ENCODE measurements around the gene CDH18.

The CDH18 gene

DNA sequence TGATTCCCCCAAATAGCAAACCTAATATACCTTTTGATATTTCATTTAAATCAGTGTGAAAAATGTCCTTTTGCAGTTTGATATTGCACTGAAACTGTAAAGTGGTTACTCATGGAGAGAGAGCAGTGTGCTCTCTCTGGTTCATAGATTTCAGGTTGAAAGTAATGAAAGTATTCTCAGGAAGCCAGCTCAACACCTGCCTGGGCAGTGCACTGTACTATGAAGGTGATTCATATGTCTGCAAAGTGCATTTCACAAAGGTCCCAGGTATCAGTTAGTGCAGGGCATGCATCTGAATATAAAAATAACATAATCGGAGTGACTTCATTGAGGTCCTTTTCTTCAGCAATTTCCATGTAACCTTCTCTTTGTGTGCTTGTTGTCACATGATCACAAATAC lies 274.3 kb downstream of the CDH18 start:
- DNase-seq = no peak

DNA sequence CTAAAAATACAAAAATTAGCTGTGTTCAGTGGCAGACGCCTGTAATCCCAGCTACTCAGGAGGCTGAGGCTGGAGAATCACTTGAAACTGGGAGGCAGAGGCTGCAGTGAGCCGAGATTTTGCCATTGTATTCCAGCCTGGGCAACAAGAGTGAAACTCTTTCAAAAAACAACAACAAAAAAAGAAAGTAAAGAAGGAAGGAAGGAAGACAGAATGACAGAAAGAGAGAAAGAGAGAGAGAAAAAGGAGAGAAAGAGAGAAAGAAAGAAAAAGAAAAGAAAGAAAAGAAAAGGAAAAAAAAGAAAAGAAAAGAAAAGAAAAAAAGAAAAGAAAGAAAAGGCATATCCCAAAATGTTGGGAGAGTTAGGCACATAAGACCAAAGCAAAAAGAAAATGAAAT lies 278.6 kb downstream of the CDH18 start:
- DNase-seq = no peak

DNA sequence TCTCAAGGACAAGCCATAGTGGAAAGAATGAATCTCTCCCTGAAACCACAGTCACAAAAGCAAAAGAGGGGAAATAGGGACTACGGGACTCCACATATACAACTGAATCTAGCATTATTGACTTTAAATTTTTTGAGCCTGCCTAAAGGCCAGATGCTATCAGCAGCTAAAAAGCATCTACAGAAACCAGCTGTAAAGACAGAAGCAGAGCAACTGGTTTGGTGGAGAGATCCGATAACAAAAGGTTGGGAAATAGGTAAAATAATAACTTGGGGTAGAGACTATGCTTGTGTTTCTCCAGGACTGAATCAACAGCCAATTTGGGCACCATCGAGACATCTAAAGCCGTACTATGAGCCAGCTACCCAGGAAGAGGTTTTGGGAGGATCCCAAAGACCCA lies 281.2 kb downstream of the CDH18 start:
- DNase-seq = no peak

DNA sequence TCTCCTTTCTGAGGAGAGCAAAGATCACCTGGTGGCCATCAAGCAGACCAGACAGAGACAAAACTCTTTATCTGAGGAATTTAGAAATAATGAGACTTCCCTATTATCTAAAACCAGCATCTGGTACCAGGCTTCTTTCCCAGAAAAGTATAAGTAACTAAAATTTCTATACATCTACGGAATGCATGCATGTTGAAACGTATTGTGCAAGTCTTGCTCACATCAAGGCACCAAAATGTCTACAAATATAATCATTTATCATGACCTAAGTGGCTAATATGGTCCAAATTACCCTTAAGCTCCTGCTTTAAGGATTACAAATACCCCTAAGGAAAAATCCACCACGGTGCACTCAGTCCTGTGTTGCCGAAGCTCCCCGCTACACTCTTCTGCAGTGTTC lies 286.3 kb downstream of the CDH18 start:
- DNase-seq = no peak

DNA sequence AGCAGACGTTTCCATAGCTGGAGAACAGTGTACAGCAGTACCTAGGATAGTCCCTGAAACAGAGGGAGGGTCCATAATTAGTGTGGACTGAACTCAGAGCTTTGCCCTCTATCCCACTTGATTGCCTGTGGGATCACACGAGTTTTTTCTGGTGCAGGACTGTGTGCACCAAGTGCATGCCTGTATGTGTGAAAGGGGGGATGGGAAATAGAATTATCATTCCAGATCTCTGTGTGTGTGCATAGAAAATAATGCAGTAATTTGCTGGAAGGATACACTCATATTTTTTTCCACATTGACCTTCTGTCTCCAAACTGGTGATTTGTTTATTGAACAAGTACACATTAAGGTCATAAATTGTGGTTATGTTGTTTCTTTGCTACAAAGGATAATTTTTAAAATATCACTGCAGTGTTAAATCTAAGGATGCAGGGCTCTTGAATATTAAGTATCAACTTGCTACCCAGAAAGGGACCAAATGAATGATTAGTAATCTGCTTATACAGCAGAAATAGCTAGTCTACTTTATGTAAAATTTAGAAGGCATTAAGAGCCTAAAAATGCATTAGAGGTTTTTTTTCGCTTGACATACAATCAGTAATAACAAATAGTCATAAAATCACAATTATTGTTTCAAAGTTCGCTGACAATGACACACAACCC lies 292.9 kb downstream of the CDH18 start:
- DNase-seq = no peak

DNA sequence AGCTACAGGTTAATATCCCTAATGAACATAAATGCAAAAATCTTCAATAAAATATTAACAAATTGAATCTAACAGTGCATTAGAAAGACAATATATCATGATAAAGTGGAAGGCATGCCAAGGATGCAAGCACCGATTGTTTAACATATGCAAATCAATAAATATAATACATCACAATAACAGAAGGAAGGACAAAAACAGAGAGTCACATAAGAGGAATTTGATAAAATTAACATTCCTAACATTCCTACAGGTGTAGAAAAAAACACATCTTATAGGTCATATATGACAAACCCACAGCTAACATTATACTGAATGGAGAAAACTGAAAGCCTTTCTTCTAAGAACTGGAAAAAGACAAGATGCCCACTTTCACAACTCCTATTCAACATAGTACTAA lies 297.0 kb downstream of the CDH18 start:
- no peak for DNase-seq

DNA sequence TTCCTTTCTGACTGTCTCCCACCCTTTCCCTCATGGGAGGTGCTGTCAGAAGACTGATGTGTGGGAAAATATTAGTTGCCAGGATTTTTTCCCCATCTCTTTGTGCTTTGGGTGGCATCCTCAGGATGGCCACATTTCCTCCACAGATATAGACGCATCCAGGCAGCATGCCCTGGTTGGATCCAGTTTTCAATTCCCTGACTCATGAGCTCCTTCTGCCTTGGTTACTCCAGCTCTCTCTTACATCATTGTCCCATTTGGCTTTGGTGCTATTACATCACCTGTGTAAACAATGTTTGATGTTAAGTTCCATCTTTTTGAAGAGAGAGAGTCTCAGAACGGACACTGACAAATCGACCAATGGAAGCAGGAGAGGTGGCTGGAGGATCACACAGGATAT lies 302.5 kb downstream of the CDH18 start:
- no peak for DNase-seq

DNA sequence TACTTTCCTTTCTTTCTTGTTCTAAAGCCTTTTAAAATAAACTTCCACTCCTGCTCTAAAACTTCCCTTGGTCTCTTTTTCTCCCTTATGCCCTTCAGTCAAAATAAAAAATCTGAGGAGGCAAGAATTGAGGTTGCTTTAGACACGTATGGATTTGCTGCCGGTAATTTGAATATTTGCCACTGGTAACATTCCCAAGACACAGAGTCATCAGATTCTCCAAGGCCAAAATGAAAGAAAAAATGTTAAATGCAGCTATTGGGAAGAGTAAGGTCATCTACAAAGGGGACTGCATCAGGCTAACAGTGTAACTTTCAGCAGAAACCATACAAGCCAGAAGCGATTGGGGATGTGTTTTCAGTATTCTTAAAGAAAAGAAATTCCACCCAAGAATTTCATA lies 311.1 kb downstream of the CDH18 start:
- no peak for DNase-seq

DNA sequence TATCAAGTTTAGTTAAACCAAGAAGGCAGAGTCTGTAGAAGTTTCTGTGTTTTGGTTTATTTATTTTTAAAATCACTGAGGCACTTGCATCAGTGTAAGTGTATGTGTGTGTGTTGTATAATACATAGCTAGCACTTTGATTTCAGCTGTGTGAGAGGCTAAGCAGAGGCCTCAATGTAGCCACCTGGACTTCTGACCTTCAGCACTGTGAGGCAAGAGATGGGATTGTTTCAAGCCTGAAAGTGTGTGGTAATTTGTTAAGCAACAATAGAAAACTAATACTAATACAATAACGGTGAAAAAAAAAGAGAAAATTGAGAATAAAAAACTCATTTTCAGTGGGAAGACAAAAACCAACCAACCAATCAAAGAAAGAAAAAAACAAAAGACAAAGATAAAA lies 327.3 kb downstream of the CDH18 start:
- no peak for DNase-seq

DNA sequence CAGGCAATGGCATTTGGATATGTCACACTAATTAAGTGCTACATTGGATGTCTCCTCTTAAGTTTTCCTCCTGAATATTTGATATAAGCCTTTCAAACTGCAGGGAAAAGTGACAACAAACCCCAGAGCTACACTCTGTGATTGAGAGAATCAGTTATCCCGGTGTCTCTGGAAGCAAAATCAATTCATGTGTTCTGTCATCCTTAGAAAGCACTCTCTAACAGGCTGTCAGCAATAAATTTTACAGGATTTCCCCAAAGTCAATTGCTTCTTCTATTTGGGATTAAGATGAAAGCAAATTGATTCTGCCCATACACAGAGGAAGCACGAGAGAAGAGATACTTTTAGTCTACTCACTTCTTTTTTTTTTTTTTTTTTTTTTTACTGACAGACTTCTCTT lies 332.4 kb downstream of the CDH18 start:
- no peak for DNase-seq

DNA sequence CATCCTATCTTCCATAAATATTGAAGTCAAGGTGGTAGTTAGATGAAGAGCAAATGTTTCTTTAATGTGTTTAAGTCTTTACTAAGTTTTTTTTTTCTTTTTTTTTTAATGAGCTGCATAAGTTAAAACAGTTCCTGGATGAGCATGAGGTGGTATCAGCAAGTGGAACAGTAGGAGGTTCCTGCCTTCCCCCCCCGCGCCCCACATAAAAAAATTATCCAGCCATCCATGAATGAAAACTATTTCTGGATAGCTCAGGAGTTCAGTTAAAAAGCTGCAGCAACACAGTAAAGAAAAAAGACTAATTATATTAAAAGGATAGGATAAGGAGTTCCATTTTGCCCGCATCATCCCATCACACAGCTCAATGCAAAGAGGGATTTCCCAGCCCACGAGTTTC lies 349.5 kb downstream of the CDH18 start:
- DNase-seq = no peak

DNA sequence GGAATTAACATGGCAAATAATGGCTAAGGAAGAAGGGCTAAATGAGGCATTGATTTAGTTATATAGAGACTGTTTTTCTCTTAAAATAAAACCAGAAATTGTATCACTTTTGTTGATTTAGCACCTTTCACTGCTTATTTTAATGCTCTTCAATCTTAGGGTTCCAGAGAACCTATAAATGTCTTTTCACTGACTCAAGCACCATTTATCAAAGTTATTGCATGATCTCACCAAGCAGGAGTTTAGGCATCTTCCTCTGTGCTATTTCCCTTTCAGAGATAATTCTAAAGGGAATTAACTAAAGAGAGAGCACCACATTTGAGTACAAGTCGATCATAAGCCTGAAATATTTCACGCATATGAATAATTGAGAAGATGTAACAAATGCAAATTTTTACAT lies 357.1 kb downstream of the CDH18 start:
- DNase-seq = no peak

DNA sequence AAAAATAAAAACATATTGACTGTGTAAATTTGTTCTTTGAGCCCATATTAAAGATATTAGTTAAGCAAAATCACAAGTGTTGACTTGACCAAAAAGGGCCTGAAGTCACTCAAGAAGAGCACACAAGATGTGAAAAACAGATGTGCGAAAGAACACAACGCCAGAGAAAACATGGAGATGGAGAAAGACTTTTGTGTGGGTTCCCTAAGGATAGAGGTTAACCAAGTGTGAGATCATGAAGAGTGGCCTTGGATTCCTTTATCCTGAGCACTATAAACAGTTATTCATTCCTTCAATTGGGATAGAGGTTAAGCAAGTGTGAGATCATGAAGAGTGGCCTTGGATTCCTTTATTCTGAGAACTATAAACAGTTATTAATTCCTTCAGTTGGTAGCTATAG lies 361.8 kb downstream of the CDH18 start:
- DNase-seq = no peak

DNA sequence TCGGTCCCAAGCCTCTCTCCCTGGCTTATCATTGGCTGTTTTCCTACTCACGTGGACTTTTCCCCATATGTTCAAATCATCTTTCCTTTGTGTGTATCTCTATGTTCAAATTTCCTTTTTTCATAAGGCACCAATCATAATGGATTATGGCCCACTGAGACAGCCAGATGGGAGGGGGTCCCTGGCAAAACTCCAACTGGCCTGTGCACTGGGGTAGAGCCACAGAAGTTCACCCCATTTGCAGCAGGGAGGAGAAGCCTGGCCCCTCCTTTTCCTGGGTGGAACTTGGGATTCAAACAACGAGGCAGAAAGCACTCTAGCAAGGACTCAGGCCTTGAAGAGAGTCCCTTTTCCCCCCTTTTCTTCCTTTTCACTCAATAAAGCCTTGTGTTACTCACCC lies 362.4 kb downstream of the CDH18 start:
- no peak for DNase-seq

DNA sequence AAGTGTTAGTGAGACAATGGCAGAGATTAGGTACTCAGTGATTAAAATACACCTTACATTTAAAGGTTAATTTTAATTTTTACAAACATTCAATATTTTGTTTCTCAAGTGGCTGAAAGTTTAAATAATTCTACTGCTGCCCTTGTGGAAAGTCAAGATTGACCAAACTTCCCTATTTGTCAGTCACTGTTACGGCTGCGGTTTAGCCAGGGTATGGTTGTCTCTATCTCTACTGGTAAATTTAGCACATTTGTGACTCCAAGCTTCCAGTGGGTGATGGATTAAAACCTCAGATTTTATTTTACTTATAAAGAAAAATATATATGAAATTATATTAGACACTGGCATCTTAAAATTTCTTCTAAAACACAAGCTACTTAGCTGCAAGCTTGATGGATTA lies 368.4 kb downstream of the CDH18 start:
- no peak for DNase-seq

DNA sequence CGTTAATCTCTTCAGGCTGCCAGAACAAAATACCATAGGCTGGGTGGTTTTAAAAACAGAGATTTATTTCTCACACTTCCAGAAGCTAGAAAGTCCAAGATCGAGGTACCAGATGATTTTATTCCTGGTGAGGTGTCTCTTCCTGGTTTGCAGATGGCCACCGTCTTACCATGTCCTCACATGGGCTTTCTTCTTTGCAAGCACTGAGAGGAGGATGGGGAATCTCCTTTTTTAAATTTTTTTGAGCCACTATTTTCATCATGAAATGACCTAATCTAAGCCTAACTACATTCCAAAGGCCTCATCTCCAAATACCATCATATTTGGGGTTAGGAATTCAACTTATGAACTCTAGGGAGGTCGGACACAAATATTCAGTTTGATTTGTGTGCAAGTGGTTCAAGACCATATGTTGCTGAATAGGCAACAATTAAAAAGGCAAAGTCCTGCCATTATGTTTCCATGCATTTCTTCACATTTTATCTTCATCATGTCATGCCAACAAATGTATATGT lies 371.2 kb downstream of the CDH18 start:
- DNase-seq = no peak

DNA sequence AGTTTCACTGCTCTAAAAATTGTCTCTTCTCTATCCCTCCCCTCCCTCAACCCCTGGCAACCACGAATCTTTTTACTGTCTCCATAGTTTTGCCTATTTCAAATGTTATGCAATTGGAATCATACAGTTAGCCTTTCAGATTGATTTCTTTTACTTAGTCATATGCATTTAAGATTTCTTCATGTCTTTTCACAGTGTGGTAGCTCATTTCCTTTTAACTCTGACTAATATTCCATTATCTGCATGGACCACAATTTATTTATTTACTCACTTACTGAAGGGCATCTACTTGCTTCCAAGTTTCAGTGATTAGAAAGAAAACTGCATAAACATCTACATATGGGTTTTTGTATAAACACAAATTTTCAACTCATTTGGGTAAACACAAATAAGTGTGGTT lies 372.3 kb downstream of the CDH18 start:
- no peak for DNase-seq

DNA sequence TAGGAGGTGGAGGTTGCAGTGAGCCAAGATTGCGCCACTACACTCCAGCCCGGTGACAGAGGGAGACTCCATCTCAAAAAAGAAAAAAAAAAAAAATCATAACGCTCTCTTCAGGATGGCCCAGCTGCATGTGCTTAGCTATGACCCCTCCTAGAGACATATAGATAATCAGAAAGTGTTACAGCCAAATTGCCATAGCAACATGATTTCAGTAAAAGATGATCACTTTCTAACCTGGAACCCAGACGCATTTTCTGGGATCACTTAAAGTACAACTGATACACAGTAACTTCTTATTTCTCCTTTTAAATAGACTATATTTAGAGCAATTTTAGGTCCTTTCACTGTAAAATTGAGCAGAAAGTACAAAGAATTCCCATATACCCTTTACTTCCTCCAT lies 372.9 kb downstream of the CDH18 start:
- no peak for DNase-seq

DNA sequence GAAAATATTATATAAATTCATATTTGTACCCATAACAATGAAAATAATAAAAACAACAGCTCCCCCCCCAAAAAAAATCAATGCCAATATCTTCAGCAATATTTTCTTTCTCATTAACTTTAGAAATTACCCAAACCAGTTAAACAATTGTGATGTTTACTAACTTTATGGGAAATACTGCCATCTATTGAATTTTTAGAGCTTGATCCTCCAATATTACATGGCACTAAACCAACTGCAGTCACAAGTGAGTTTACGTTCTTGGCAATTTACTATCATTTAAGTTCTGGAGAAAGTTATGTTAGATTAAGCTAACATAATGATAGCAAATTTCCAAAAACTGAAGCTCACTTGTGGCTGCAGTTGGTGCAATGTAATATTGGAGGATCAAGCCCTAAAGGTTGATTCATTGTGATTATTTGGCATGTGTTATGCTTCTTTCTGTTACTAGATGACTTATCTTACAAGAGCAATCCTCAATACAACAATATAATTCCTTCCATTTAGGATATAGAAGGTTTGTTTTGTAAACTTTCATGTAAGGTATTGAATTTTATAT lies 379.5 kb downstream of the CDH18 start:
- no peak for DNase-seq

DNA sequence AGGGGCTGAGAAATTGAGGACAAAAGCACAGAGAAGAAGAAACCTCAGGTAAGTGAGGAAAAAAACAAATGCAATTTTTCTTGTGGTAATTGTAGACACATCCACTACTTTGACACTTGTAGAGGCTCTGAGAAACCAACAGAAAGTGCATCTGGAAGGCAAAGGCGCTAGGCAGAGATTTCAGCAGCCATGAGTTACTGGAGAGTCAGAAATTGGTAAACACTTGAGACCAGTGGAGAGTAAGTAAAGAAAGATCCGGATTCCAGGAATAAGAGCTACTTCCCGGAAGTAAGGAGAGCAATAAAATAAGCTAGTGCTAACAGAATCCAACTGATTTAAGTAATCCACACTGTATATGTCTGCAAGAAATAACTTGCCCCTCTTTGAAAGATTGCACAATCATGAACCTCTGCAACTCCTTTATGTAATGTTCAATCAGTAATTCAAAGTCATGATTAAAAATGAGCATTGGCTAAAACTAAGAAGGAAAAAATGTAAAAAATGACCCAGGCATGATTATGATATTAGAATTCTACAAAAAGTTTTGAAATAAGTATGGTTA lies 382.1 kb downstream of the CDH18 start:
- DNase-seq = no peak

DNA sequence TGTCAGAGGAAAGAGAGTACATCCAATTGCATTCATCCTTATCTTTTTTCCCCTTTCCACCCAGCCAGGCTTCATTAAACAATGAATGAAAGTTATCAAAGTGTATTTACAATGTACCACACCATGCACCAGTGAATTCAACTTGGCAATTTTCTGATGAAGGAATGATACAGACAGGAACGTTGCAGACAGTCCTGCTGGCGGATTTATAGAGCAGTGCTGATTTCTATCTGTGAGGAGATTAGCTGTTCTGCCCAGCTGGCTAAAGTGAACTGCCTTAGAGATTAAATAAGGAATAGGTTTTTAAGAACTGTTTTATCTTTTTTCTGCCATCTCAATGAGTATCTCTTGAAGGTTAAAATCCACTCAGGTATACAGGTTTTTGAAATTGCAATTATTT lies 403.9 kb downstream of the CDH18 start:
- DNase-seq = no peak

DNA sequence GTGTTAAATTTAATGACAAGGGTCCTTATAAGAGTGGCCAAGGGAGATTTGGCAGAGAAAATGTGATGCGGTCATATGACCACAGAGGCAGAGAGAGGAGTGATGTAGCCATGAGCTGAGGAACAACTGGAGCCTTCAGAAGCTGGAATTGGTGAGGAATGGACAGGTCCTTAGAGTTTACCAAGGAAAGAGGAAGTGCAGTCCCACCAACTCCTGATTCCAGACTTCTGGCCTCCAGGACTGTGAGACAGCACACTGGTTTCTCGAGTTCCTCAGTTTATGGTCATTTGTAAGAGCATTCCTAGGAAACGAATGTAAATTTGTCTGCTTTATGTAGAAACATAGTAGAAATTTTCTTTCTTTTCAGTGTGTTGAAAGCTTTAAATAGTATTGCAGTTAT lies 410.1 kb downstream of the CDH18 start:
- no peak for DNase-seq

DNA sequence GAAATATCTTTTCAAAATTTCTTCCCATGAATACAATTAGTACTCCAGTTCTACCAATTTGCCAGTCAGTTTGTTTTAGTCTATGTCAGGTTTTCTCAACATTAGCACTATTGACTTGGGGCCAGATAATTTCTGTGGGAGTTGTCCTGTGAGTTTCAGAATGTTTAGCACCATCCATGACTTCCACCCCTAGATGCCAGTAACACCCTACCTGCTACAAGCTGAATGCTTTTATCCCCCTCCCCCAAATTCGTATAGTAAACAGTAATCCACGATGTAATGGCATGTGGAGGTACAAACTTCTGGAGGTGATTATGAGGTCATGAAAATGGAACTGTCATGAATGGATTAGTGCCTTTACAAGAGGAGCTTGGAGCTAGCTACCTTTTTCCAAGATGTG lies 420.0 kb downstream of the CDH18 start:
- DNase-seq = no peak

DNA sequence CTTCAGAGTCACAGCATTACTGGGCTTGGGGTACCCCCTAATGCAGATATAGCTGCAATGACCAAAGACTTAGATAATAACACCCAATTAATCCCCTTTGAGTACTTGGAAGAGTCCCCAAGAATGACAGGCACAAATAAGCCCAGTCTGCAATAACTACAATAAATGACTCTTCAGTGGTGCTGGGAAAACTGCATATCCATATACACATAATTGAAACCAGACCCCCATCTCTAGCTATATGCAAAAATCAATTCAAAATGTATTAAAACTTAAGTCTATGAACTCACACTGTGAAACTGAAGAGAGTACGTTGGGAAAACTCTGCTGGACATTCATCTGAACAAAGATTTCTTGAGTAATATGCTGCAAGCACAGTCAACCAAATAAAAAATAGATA lies 422.5 kb downstream of the CDH18 start:
- DNase-seq = no peak

DNA sequence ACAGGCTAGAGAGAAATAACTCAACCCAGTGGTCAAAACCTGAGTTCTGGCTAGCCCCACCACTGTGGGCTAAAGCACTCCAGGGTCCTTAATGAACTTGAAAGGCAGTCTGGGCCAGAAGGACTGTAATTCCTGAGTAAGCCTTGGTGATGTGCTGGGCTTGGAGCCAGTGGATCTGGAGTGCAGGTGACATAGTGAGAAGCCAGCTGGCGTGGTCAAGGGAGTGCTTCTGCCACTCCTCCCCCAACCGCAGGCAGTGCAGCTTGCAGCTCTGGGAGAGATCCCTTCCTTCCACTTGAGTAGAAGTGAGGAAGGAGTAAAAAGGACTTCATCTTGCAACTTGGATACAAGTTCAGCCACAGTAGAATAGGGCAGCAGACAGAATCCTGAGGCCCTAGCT lies 424.0 kb downstream of the CDH18 start:
- DNase-seq = no peak
